Caco-2 (cell line): ENCODE measurements around the gene PTGES3. TPM values are rescaled to one million over a fixed set of nuclear protein-coding genes. Genes with fewer than 3 reads are reported as not detected.
"Not testable (repeated sequence)": the region's sequence is repeated elsewhere in the genome, so short reads cannot be mapped to it uniquely, and the experiment has no call there.

Experiments
- BruUV-seq: library from RNA; stranded (reverse); fragments of 400-500 nt; replicated peaks from 2 replicates; lab custom pipeline; 2021; lab: Mats Ljungman, UMichigan
- CTCF ChIA-PET: fragments of 300-600 bp; sonication (Branson Sonifier 250); formaldehyde crosslinking; loops from one replicate; lab custom pipeline; 2022; ENCODE audit warnings: antibody characterized with exemption; lab: Charles Lee
- POLR2A ChIA-PET: fragments of 300-600 bp; sonication (Branson Sonifier 250); formaldehyde crosslinking; loops from one replicate; lab custom pipeline; 2022; ENCODE audit warnings: antibody characterized with exemption; lab: Charles Lee
- DNase-seq, 2 experiments: peaks; one replicate each; pipeline versions ENCODE4 v3.0.0 to v3.0.0-alpha.2; 2020 to 2022
- H3K27me3 ChIP-seq: replicated peaks from 2 replicates; pipeline ENCODE4 v1.6.0; 2011; ENCODE audit warnings: low read length; ENCODE audit not compliant: control insufficient read depth, insufficient read depth
- H3K36me3 ChIP-seq: 2 replicates; pipeline ENCODE4 v1.5.1; 2011; ENCODE audit warnings: low read length; ENCODE audit not compliant: control insufficient read depth, insufficient read depth
- H3K4me1 ChIP-seq: fragments of 250-450 bp; sonication (Bioruptor Pico); 2 replicates; pipeline ENCODE4 v1.5.1; 2020; ENCODE audit warnings: mild to moderate bottlenecking
- H3K4me3 ChIP-seq: 2 replicates; pipeline ENCODE4 v1.5.1; 2011; ENCODE audit warnings: low read depth, mild to moderate bottlenecking, control low read depth, low read length
- H3K9me3 ChIP-seq: fragments of 250-450 bp; sonication (Bioruptor Pico); 2 replicates; pipeline ENCODE4 v1.5.1; 2020; ENCODE audit warnings: mild to moderate bottlenecking, moderate library complexity
- H3K27ac Mint-ChIP-seq: one replicate; pipeline ENCODE4 v1.8.0; 2022; ENCODE audit warnings: mixed read lengths; ENCODE audit not compliant: unreplicated experiment
- H3K27me3 Mint-ChIP-seq: one replicate; pipeline ENCODE4 v1.8.0; 2022; ENCODE audit warnings: mixed read lengths; ENCODE audit not compliant: insufficient read depth, unreplicated experiment
- H3K36me3 Mint-ChIP-seq: one replicate; pipeline ENCODE4 v1.8.0; 2022; ENCODE audit warnings: mild to moderate bottlenecking, mixed read lengths; ENCODE audit not compliant: insufficient read depth, unreplicated experiment
- H3K4me1 Mint-ChIP-seq: one replicate; pipeline ENCODE4 v1.8.0; 2022; ENCODE audit warnings: low read depth, mixed read lengths; ENCODE audit not compliant: unreplicated experiment
- H3K4me3 Mint-ChIP-seq: one replicate; pipeline ENCODE4 v1.8.0; 2022; ENCODE audit warnings: mild to moderate bottlenecking, moderate library complexity, mixed read lengths; ENCODE audit not compliant: unreplicated experiment
- H3K9me3 Mint-ChIP-seq: one replicate; pipeline ENCODE4 v1.8.0; 2022; ENCODE audit warnings: mixed read lengths; ENCODE audit not compliant: unreplicated experiment
- intact Hi-C: fragments of 100-400 bp; cut with micrococcal nuclease; formaldehyde crosslinking; loops from one replicate; pipeline ENCODE4 v1.10.0; 2022; ENCODE audit not compliant: unreplicated experiment
- total RNA-seq: library from RNA; stranded (reverse); gene quantifications from 2 replicates; pipeline ENCODE4 v1.2.3, GENCODE V29; 2022
- TF ChIP-seq, protein P1 (sequence below), 2 experiments: fragments of 200-600 bp in 1 of 2; IDR thresholded peaks; 1 replicate in 1 of 2; 2 replicates in 1 of 2; pipeline versions ENCODE4 v1.5.1 to v1.8.0; 2011 to 2022; ENCODE audit warnings: antibody characterized with exemption in 1 of 2, control low read depth in 1 of 2, inconsistent platforms in 1 of 2, low read depth in 1 of 2, low read length in 1 of 2, mild to moderate bottlenecking in 1 of 2, moderate library complexity in 1 of 2; ENCODE audit not compliant: insufficient read depth in 1 of 2, severe bottlenecking in 1 of 2, unreplicated experiment in 1 of 2

PTGES3 gene
- total RNA-seq, 1 experiment from 2014 or later, result 242 TPM

DNA sequence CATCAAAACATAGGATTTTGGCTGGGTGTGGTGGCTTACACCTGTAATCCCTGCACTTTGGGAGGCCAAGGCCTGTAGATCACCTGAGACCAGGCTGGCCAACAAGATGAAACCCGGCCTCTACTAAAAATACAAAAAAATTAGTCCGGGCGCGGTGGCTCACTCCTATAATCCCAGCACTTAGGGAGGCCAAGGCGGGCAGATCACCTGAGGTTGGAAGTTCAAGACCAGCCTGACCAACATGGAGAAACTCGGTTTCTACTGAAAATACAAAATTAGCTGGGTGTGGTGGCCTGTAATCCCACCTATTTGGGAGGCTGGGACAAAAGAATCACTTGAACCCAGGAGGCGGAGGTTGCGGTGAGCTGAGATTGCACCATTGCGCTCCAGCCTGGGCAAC, 40.1 kb downstream of the PTGES3 start:
- H3K9me3 ChIP-seq, H3K4me3 ChIP-seq, BruUV-seq, H3K9me3 Mint-ChIP-seq, intact Hi-C loops, H3K27ac Mint-ChIP-seq, H3K4me1 Mint-ChIP-seq, H3K4me3 Mint-ChIP-seq, H3K4me1 ChIP-seq, H3K27me3 ChIP-seq, DNase-seq, H3K27me3 Mint-ChIP-seq, H3K36me3 ChIP-seq, CTCF ChIA-PET: not testable (repeated sequence)
- H3K36me3 Mint-ChIP-seq, result peaks cover 38% of the 10 kb centered on the region
- POLR2A ChIA-PET, result interaction anchor here (0.6 kb wide), 1 partner anchor 273 kb away, joined by 16 read pairs; no protein-coding TSS in a partner anchor

- H3K36me3 ChIP-seq, result peaks cover 5% of the 10 kb centered on the region
- peaks cover 54% of the 10 kb centered on the region for H3K36me3 Mint-ChIP-seq
- ChIA-PET POLR2A (interaction anchor here (0.6 to 1.5 kb wide), 5 partner anchors 9 to 528 kb away, joined by 3 to 18 read pairs (median 5); partner anchors contain the start of genes NACA, PTGES3 and ZC3H10), CTCF (interaction anchor here (0.5 to 1.3 kb wide), 3 partner anchors 9 to 155 kb away, joined by 3 to 11 read pairs (median 4); no protein-coding TSS in a partner anchor)
- TF ChIP-seq, protein P1, sequence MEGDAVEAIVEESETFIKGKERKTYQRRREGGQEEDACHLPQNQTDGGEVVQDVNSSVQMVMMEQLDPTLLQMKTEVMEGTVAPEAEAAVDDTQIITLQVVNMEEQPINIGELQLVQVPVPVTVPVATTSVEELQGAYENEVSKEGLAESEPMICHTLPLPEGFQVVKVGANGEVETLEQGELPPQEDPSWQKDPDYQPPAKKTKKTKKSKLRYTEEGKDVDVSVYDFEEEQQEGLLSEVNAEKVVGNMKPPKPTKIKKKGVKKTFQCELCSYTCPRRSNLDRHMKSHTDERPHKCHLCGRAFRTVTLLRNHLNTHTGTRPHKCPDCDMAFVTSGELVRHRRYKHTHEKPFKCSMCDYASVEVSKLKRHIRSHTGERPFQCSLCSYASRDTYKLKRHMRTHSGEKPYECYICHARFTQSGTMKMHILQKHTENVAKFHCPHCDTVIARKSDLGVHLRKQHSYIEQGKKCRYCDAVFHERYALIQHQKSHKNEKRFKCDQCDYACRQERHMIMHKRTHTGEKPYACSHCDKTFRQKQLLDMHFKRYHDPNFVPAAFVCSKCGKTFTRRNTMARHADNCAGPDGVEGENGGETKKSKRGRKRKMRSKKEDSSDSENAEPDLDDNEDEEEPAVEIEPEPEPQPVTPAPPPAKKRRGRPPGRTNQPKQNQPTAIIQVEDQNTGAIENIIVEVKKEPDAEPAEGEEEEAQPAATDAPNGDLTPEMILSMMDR (IDR thresholded peaks at IDR 0.05; ENCODE audit: insufficient read depth in 1 of 2, low read depth in 1 of 2, low read length in 1 of 2, severe bottlenecking in 1 of 2, unreplicated experiment in 1 of 2), result no peak
- BruUV-seq, result no TSS peak
- peaks cover 7% of the 10 kb centered on the region for H3K4me1 Mint-ChIP-seq
- peak within 1 kb of the TSS; percentile 81 for H3K4me3 ChIP-seq
- H3K9me3 ChIP-seq, result no peaks in the 10 kb centered on the region
- peaks cover 7% of the 10 kb centered on the region for H3K4me1 ChIP-seq
- peak; percentile 97 to 99 for DNase-seq
- peak within 1 kb of the TSS; percentile 89 for H3K4me3 Mint-ChIP-seq
- H3K27me3 ChIP-seq, result no peaks in the 10 kb centered on the region
- no peaks in the 10 kb centered on the region for H3K27me3 Mint-ChIP-seq
- H3K9me3 Mint-ChIP-seq, result no peaks in the 10 kb centered on the region
- intact Hi-C loops, result loop anchor here (1.0 to 2.0 kb wide), 3 partner anchors 9 to 79 kb away; partner anchors contain the start of genes NACA and PTGES3
- peak within 1 kb of the TSS; percentile 98 for H3K27ac Mint-ChIP-seq
These were observed 42.2 kb downstream of the PTGES3 start, which contains the start of gene ATP5F1B for GRCh38 chr12:56645717-56646446. ATP5F1B (minus strand) TSS chr12:56645984; CDS start chr12:56645963, 21 bp downstream.

DNA sequence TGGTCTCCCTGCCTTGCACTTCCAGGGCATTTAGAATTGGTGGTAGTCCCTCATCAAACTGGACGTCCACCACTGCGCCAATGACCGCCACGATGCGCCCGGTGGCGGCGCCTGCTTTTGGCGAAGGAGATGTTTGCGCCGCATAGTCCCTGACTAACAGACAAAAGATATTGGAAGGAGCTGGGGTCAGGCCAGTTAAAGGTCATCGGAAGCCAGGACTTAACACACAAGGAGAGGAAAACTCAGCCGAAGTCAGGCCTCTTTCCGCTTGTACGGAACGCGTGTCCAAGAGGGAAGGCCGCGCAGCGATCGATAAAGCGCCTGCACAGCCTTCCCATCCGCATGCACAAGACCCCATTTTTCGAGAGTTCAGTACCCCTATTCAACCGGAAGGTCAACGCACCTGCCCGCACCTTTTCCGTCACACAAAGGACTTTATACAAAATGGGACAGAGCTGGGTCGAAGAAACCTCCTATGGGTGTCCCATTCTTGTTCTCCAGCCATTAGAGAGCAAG, 42.8 kb downstream of the PTGES3 start:
- no peaks in the 10 kb centered on the region for H3K27me3 ChIP-seq
- no peak for DNase-seq
- Mint-ChIP-seq H3K27me3 (no peaks in the 10 kb centered on the region), H3K4me1 (peaks cover 7% of the 10 kb centered on the region), H3K27ac (peak overlapping the region; percentile 98), H3K36me3 (peaks cover 60% of the 10 kb centered on the region), H3K9me3 (no peaks in the 10 kb centered on the region), H3K4me3 (peak overlapping the region; percentile 89)
- H3K4me1 ChIP-seq, result peaks cover 7% of the 10 kb centered on the region
- no peaks in the 10 kb centered on the region for H3K9me3 ChIP-seq
- H3K4me3 ChIP-seq, result peak overlapping the region; percentile 81
- TSS peak; percentile 63 for BruUV-seq
- TF ChIP-seq, protein P1 (IDR thresholded peaks at IDR 0.05; ENCODE audit: insufficient read depth in 1 of 2, low read depth in 1 of 2, low read length in 1 of 2, severe bottlenecking in 1 of 2, unreplicated experiment in 1 of 2), result no peak
- intact Hi-C loops, result no loop called here
- peaks cover 5% of the 10 kb centered on the region for H3K36me3 ChIP-seq
- ChIA-PET CTCF (interaction anchor here (1.3 kb wide), 1 partner anchor 9 kb away, joined by 11 read pairs; no protein-coding TSS in a partner anchor), POLR2A (interaction anchor here (0.6 to 1.5 kb wide), 5 partner anchors 8 to 527 kb away, joined by 3 to 18 read pairs (median 5); partner anchors contain the start of genes NACA, PTGES3 and ZC3H10)
